DND-41 (cell line): Measurements from ENCODE around the gene SLC6A11.

ENCODE experiments used
- EZH2 ChIP-seq: IDR thresholded peaks from 3 replicates; pipeline ENCODE4 v1.6.1; 2012; ENCODE audit warnings: borderline replicate concordance, low read depth, mild to moderate bottlenecking, moderate library complexity, low read length, inconsistent platforms; ENCODE audit not compliant: severe bottlenecking
- TF ChIP-seq, protein P1 (sequence below): IDR thresholded peaks from 2 replicates; pipeline ENCODE4 v1.5.1; 2012; ENCODE audit warnings: borderline replicate concordance, low read length, moderate library complexity, mild to moderate bottlenecking; ENCODE audit not compliant: poor library complexity, severe bottlenecking; ENCODE audit errors: extremely low read depth

DNA sequence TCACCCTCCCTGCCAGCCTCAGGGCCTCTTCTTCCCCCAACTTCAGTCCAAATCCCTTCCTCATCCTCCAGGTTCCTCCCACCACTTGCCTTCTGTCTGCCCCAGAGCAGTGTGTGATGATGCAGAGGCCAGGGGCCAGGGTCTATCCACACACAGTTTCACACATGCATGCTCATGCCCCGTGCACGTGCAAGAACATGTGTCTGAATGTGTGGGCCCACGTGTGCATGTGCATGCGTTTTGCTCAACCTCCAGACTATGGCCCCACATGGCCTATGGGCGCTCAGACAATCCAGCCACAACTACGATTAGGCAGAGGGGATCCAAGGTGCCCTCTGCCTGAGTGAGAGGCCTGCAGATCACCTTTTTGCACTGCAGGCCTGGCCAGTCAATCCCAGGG, 144.2 kb downstream of the SLC6A11 start:
- TF ChIP-seq, protein P1, sequence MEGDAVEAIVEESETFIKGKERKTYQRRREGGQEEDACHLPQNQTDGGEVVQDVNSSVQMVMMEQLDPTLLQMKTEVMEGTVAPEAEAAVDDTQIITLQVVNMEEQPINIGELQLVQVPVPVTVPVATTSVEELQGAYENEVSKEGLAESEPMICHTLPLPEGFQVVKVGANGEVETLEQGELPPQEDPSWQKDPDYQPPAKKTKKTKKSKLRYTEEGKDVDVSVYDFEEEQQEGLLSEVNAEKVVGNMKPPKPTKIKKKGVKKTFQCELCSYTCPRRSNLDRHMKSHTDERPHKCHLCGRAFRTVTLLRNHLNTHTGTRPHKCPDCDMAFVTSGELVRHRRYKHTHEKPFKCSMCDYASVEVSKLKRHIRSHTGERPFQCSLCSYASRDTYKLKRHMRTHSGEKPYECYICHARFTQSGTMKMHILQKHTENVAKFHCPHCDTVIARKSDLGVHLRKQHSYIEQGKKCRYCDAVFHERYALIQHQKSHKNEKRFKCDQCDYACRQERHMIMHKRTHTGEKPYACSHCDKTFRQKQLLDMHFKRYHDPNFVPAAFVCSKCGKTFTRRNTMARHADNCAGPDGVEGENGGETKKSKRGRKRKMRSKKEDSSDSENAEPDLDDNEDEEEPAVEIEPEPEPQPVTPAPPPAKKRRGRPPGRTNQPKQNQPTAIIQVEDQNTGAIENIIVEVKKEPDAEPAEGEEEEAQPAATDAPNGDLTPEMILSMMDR: no peak
- TF ChIP-seq EZH2: no peak
